Activated T-helper 1 cell treated with anti-CD3 and anti-CD28 coated beads, Interleukin-2, amount 50 U/mL, for 16 hours (primary cell): ENCODE measurements around the gene PROM2.
"Not testable (repeated sequence)": the region's sequence is repeated elsewhere in the genome, so short reads cannot be mapped to it uniquely, and the experiment has no call there.

Experiments
- DNase-seq, 2 donors: peaks; one replicate each; pipeline ENCODE4 v3.0.0-alpha.2; 2020; ENCODE audit warnings: low read depth in 1 of 2, low spot score in 1 of 2

Gene PROM2

GRCh38 chr2:95274291-95275150 is at the start of gene PROM2:
TSS of gene PROM2 (plus strand) at chr2:95274449. CDS start at chr2:95274586, 137 bp downstream.
- DNase-seq, result no peak

- DNase-seq, result no peak
Observed at GRCh38 chr2:95225658-95226057, 48.6 kb upstream of the PROM2 start.

- no peak for DNase-seq
Observed at GRCh38 chr2:95231723-95232122, 42.5 kb upstream of the PROM2 start.

- DNase-seq, result no peak
Observed at GRCh38 chr2:95232232-95232631, 42.0 kb upstream of the PROM2 start.

GRCh38 chr2:95234286-95234785 is 39.9 kb upstream of the PROM2 start:
- no peak for DNase-seq

GRCh38 chr2:95234816-95235215 is 39.4 kb upstream of the PROM2 start:
- DNase-seq, result no peak

- DNase-seq, result no peak
Observed at GRCh38 chr2:95238131-95238530, 36.1 kb upstream of the PROM2 start.

- no peak for DNase-seq
Observed at GRCh38 chr2:95240091-95240490, 34.2 kb upstream of the PROM2 start.

GRCh38 chr2:95240556-95240955 is 33.7 kb upstream of the PROM2 start:
- no peak for DNase-seq

GRCh38 chr2:95242084-95242483 is 32.2 kb upstream of the PROM2 start:
- not testable (repeated sequence) for DNase-seq

- DNase-seq, result no peak
Observed at GRCh38 chr2:95258271-95258670, 16.0 kb upstream of the PROM2 start.

- no peak for DNase-seq
Observed at GRCh38 chr2:95260028-95261023, 13.9 kb upstream of the PROM2 start.

GRCh38 chr2:95261602-95262001 is 12.6 kb upstream of the PROM2 start:
- no peak for DNase-seq

- no peak for DNase-seq
Observed at GRCh38 chr2:95262896-95263542, 11.2 kb upstream of the PROM2 start.

- DNase-seq, result no peak
Observed at GRCh38 chr2:95264624-95265023, 9.6 kb upstream of the PROM2 start.

- no peak for DNase-seq
Observed at GRCh38 chr2:95265182-95265581, 9.1 kb upstream of the PROM2 start.

- DNase-seq, result no peak
Observed at GRCh38 chr2:95266781-95267430, 7.3 kb upstream of the PROM2 start.

GRCh38 chr2:95267458-95268210 is 6.6 kb upstream of the PROM2 start:
- no peak for DNase-seq

- DNase-seq, result no peak
Observed at GRCh38 chr2:95268211-95269035, 5.8 kb upstream of the PROM2 start.
